GM18498 (cell line): ENCODE measurements around the gene ZNF616.
"Not testable (repeated sequence)": the region's sequence is repeated elsewhere in the genome, so short reads cannot be mapped to it uniquely, and the experiment has no call there.

ENCODE experiments used
- ATAC-seq: cut with Tn5 transposase; IDR thresholded peaks from one replicate; pipeline ENCODE4 v1.9.1; 2021; ENCODE audit warnings: mild to moderate bottlenecking, moderate library complexity; ENCODE audit not compliant: unreplicated experiment

The ZNF616 gene

GRCh38 chr19:52112624-52113023 is 27.1 kb downstream of the ZNF616 start:
- ATAC-seq: no peak

GRCh38 chr19:52110780-52111179 is 29.0 kb downstream of the ZNF616 start:
- ATAC-seq: no peak

DNA sequence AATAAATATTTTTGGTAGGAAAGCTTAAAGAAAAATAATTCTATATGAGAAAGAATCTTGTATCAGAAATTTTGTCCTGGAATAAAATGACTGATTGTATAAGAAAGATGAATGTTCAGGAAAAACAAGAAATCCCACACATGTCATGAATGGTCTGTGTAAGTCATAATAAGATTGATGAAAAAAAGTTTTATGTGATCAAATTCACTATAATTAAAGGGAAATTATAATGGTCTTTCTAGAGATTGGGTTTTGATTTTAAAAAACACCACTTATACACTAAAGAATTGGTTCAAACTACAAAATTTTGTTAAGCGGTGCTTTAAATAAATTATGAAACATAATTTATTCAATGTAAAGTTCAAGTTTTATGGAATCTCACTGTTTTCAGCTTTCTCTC is 37.0 kb downstream of the ZNF616 start:
- ATAC-seq: no peak

- ATAC-seq: no peak
Measured at GRCh38 chr19:52101866-52102562, 37.7 kb downstream of the ZNF616 start.

- no peak for ATAC-seq
Measured at GRCh38 chr19:52099497-52100138, 40.1 kb downstream of the ZNF616 start.

- not testable (repeated sequence) for ATAC-seq
Measured at GRCh38 chr19:52096416-52096815, 43.3 kb downstream of the ZNF616 start.

GRCh38 chr19:52095172-52096014 is 44.3 kb downstream of the ZNF616 start, which contains the start of gene ZNF841:
TSS of gene ZNF841 (minus strand) at chr19:52095765. CDS start at chr19:52084801, 10,964 bp downstream.
- peak; percentile 96 for ATAC-seq

DNA sequence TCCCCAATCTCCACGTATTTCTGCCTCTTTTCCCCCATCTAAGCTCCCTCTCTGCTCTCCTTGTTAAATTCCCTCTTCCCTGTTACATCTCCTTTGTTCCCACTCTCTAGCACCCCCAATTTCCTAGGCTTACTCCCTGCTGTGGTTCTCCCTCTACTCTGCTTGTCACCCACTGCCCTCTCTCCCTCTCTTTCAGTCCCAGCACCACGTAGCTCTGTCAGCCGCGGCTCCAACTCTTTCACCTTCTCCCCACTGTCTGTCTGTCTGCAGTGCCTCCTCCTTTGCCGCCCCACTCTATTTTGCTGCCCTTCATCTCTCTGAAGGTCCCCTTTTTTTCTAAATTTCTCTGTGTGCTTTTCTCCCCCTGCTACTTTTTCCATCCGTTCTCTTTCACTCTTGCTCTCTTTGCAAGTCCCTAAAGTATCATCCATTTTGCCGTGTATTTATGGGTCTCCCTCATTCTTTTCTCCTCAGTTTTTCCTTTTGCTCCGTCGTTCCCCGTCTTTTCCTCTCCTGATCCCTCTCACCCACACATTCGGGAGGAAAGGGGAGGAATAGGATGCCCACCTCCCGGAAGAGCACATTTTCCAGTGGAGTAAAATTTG is 45.1 kb downstream of the ZNF616 start:
- no peak for ATAC-seq

GRCh38 chr19:52086481-52086880 is 53.3 kb downstream of the ZNF616 start:
- no peak for ATAC-seq

DNA sequence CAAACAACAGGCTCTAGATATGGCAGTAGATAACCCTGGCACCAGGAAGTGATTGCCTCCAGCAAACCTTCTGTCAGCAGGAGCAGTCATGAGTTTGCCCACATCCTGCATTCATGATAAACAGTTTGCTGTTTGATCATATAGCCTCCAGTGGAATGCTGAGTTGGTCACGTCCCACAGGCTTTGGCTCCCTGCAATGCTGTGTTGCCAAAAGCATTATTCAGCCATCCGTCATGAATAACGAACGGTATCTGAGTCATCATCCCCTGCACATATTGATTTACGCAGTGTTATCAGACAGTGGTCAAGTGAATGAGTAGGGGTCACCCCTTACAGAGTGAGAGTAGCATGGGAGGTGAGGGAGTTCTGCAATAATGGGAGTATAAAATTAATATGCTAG is 69.2 kb downstream of the ZNF616 start:
- ATAC-seq: no peak

DNA sequence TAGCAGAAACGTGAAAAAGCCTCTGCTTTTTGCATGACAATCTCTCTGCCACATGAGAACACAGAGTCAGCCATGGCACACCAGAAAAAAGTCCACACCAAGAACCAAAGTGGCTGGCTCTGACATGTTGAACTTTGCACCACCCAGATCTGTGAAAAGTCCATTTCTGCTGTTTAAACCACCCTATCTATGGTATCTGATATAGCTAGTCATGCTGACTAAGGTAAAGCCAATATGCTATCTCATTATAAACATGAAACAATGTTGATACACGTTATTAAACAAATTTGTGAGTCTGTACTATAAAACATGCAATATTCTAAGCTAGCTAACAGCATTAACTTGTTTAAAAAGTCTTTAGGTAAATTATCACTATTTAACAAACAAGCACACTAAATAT is 70.1 kb downstream of the ZNF616 start:
- no peak for ATAC-seq

DNA sequence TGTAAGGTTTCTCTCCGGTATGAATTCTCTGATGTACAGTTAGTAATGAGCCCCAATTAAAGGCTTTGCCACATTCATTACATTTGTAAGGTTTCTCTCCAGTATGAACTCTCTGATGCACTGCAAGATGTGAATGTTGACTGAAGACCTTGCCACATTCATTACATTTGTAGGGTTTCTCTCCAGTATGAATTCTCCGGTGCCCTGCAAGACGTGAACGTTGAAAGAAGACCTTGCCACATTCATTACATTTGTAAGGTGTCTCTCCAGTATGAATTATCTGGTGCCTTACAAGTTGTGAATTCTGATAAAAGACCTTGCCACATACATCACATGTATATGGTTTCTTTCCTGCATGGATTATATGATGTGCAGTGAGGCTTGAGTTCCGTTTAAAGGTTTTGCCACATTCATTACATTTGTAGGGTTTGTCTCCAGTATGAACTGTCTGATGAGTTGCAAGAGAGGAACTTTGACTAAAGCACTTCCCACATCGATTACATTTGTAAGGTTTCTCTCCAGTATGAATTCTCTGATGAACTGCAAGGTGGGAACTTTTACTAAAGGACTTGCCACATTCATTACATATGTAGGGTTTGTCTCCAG is 73.4 kb downstream of the ZNF616 start:
- no peak for ATAC-seq

GRCh38 chr19:52065399-52065798 is 74.3 kb downstream of the ZNF616 start:
- ATAC-seq: no peak
